CD4-positive, alpha-beta T cell treated with Interleukin-6 at 100 ng/mL for 8 hours (primary cell): Measurements from ENCODE around the gene GFI1B.
"Not testable (repeated sequence)": the region's sequence is repeated elsewhere in the genome, so short reads cannot be mapped to it uniquely, and the experiment has no call there.

Experiments
- DNase-seq: peaks from one replicate; pipeline ENCODE4 v3.0.0-alpha.2; 2020; ENCODE audit warnings: mixed read lengths, low spot score

The GFI1B gene

DNA sequence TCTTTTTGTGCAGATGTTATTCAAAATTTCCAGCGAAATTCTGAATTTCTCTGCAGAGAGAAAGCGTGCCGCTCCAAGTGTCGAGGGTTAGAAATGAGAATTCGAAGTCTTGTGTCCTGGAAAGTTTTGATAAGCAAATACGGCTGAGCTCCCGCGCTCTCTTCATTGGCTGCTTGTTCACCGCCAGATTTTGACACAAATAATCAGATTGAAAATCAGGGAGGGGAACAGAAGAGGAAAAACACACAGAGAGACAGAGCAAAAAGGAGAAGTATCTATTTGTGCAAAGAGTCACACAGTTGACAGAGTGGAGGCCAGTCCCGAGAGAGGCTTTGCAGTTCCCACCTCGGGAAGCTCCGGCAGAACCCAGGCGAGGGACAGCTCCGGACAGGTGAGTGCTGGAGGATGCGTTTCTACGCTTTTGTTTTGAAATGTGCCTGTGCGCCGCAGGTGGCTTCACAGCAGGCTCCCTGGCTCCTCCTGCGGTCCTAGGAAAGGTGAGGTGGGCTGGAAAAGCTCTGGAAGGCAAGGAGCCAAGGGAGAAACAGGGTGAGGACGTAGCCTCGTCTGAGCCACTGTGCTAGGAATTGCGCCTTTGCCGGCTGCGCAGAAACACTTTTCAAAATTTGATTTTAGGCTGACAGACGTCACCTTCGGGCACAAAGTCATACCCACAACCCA is at the start of gene GFI1B:
Gene GFI1B, plus strand, starts transcription at position 244 of the 681 bp plus-strand sequence. CDS start 7,985 bp downstream, outside the sequence.
- DNase-seq = no peak

DNA sequence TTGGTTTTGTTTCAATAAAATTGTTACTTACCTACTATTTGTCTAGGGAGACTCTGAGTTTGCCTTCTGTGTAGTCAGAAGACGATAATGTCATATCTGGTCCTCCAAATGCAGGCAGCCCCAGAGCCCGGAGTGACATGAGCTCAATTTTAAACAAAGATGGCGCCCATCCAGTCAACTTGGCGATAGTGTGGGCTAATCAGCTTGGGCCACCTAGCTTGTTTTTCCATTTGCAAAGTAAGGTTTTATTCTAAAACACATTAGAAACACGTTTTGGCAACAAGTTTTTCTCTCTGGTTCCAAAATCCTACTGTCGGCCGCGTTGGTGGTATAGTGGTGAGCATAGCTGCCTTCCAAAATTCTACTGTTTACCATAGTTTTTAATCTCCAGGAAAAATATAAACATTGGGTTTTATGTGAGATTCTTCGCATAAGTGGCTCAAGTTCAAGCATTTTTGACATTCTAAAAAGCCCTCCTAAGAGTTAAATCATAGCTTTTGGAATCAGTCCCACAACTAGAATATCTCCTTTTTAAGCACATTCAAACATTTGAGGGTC is 47.2 kb upstream of the GFI1B start:
- no peak for DNase-seq

- no peak for DNase-seq
Measured at GRCh38 chr9:132935026-132935425, 43.5 kb upstream of the GFI1B start.

GRCh38 chr9:132937463-132937901 is 41.0 kb upstream of the GFI1B start:
- no peak for DNase-seq

DNA sequence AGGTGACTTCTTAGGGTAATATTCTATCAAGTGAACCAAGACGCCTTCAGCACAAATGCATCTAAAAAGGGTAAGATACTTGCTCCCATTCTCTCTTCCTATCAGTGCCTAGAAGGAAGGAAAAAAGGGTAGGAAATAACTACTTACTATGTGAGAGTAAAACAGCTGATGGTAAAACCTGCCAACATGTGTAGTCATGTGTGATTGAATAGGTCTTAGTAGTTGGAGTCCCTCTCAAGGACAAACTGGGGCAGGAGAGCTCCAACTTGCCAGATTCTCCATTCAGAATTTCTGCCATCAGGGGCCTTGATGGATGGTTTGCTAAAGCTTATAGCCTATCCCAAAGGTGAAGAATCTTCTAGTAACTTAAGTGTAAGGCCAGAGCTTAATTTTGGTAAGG is 39.3 kb upstream of the GFI1B start:
- DNase-seq = no peak

DNA sequence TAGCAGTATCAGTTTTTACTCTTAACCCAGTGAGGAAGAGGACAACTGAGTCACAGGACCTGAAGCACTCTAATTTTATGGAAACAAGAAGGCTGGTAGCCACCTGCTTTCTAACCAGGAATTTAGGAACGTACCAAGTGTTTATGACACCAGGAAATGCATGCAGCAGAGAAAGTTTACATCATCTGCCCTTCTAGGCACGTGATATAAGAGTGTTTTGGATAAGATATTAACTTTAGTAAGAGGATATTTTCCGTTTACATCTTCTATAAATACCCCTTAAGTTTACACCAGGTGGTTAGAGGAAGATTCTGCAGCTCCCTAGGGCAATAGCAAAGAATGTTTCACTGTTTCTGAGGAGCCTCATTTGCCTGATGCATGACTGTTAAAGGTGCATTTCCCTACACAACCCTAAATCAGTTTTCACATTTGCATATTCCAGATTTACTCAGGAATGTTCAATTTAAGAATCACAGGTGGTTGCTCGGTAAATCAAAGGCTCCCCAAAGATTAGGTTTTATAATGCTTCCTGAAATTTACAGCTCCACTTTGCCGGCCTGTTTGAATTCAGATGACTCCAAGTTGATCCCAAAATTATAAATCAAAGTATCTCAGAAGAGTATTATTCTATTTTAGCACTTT is 35.8 kb upstream of the GFI1B start:
- DNase-seq = no peak

DNA sequence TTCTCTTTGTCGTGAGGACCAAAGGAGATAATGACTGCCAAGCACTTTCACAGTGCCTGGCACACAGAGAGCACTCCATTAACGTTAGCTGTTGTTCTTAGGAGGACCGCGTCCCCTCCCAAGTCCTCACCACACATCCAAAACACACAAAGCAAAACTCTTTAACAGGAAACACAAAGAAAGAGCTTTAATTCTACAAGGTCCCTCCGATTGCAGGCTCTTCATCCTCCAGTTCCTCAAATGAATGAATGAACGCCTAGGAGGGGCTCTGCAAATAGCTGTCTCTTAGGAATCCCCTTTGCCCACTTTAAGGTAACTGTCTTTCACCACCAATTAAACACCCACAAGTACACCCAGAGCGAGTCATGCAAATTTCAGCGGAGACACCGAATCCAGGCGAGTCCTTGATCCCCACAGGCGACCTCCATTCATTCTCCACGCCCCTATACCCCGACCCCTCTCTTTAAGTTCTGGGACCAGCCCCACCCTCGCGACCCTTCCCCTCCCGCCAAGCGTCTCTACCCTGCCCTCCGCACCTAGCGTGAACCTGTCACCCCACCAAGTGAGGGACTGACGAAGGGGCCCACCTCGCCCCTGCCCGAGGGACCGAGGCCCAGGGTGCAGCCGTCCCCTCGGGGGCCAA is 34.7 kb upstream of the GFI1B start:
- DNase-seq = no peak

DNA sequence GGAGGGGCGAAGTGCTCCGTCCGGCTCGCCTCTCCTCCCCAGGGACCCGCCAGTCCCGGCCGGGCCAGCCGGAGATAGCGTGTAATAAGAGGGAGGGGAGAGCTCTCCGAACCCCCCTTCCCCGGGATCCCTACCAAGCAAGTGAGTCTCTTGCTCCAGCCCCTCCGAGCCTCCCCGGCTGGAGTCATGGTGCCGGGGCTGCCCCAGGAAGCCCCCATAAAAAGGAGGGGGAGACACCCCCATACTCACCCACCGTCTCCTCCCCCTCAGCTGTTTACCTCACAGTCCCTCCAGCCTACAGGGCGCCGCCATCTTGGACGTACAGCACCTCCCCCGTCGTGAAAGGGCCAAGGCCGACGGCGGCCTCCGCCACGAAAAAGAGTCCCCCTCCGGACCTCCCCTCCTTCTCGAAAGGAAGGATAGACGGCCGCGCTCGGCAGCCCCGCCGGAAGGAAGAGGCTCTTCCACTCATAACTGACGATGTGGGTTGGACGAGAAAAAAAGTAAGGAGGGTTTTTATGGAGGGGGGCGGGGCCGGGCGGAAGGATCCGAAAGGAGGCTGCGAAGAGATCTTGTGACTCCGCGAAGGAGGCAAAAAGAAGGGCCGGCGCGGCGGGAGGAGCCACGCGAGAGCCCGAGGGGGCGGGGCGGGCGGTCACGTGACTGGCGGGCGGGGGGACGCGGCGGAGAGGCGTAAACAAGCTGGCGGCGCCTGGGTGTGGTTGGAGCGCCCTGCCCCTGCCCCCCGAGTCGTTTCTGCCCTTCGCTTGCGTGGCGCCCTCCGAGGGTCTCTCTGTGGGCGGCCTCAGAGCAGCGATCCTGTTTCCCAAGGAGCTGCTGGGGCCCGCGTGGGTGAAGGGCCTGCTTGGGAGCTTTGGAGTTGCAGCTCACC is 34.0 kb upstream of the GFI1B start, which contains the start of gene TSC1:
Gene TSC1, minus strand, starts transcription at position 323 of the 892 bp plus-strand sequence. CDS start 15,744 bp downstream, outside the sequence.
- peak; percentile 98 for DNase-seq

DNA sequence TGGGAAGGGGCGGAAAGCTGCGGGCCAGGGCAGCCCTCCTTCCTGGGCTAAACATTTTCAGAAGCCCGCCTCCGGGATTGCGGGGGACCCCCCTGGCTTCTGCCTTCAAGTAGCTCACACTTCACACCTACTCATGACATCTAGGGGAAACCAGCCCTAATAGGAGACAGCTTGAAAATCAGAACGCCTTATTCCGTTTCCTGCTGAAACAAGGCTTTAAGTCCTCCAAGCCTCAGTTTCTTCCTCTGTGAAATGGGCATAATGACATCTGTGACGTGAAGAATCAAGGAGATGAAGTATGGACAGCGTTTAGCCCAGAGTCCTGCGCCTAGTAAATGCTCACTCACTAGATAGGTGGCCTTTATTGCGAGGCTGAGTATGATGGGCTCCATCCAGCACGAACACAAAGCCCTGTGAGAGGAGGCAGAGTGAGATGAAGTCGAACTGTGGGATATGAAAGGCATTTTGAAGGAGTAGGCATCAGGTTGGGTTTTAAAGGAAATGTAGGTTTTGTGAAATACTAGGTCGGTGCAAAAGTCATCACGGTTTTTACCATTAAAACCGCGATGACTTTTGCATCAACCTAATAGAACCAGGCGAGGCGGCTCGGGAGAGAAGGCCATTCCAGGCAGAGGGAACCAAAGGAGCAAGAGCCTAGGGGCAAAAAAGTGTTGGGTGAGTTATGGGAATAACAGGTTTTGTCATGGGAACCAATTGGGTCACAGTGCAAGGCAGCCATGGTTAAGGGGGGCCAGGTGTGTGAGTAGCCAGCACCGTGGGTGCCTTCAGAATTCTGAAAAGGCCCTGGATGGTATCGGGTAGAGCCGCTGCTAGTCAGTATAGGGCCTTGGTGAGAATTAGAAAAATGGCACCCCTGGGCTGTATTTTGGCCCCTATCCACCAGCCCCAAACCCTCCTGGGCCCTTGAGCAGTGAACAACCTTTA is 33.0 kb upstream of the GFI1B start:
- no peak for DNase-seq

GRCh38 chr9:132946211-132946610 is 32.3 kb upstream of the GFI1B start:
- no peak for DNase-seq

- no peak for DNase-seq
Measured at GRCh38 chr9:132946631-132947295, 31.7 kb upstream of the GFI1B start.

DNA sequence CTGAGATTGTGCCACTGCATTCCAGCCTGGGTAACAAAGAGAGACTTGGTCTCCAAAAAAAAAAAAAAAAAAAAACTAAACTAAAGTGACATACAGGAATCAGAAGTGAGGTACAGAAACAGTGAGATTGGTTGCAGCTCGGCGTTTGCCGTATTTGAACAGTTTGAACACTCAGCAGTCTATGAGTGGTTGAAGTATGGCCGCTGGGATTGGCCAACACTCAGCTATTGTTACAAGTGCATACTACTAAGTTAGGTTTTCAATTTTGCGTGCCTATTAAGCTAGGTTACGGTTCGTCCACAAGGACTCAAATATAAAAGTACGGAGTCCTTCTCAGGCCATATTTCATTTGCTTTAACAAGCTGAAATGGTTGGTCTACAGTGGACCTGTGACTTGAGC is 30.7 kb upstream of the GFI1B start:
- DNase-seq = no peak

- no peak for DNase-seq
Measured at GRCh38 chr9:132948482-132949050, 29.9 kb upstream of the GFI1B start.

DNA sequence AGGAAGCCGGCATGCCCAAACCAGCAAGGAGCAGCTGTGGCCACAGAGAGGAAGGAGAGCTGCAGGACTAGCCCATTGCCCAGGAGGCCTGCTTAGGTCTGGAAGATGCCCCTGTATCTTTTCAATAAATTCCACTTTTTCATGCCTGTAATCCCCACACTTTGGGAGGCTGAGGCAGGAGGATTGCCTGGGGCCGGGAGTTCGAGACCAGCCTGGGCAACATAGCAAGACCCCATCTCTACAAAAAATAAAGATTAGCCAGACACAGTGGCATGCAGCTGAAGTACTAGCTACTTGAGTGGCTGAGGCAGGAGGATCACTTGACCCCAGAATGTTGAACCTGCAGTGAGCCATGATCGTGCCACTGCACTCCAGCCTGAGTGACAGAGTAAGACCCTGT is 28.8 kb upstream of the GFI1B start:
- no peak for DNase-seq

- no peak for DNase-seq
Measured at GRCh38 chr9:132955123-132955522, 23.4 kb upstream of the GFI1B start.

- DNase-seq = no peak
Measured at GRCh38 chr9:132955768-132956167, 22.7 kb upstream of the GFI1B start.

DNA sequence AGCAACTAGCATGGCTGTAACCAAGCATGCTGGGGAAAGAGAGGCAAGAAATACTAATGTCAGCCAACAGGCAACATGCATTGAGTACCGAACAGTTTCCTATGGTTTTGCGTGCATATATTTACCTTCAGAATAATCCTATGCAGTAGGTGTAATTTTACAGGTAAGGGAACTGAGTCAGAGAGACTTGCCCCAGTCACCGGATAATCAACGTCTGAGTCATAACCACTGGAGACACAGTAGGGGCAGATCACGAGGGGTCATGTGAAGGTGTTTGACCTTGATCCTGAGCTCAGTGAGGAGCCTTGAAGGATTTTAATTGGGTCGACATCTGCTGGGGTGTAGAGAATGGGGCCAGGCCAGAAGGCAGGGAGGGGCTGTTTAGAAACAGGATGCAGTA is 20.7 kb upstream of the GFI1B start:
- no peak for DNase-seq

DNA sequence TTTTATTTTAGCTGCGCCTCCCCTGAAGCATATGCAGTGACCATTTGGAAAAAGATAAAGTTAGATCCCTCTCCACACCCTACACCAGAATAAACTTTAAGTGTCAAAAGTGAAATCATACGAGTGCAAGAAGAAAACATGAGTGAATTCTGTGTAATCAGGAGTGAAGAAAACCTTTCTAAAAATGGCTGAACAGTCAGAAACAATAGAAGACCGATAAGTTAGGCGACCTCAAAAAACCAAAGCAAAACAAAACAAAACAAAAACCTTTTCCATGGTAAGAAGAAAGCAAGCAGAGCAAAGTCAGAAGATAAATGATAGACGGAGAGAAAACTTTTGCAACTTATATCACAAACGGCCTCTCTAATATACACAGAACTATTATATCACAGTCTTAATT is 17.5 kb upstream of the GFI1B start:
- no peak for DNase-seq

- no peak for DNase-seq
Measured at GRCh38 chr9:132965478-132965877, 13.0 kb upstream of the GFI1B start.

GRCh38 chr9:132967908-132968307 is 10.6 kb upstream of the GFI1B start:
- not testable (repeated sequence) for DNase-seq
